Esophagus (tissue), 2 donors: Measurements from ENCODE around the gene WWOX. TPM values are rescaled to one million over a fixed set of nuclear protein-coding genes. Genes with fewer than 3 reads are reported as not detected.

Experiments used
- H3K27ac ChIP-seq, 2 donors: one replicate each; pipeline ENCODE4 v1.5.1; 2013; ENCODE audit warnings: low read depth in 2 of 2, mild to moderate bottlenecking in 2 of 2, inconsistent platforms in 1 of 2, low read length in 1 of 2, moderate library complexity in 1 of 2
- H3K27me3 ChIP-seq, 2 donors: one replicate each; pipeline ENCODE4 v1.6.1; 2013; ENCODE audit warnings: low read length in 2 of 2, control low read depth in 1 of 2, mild to moderate bottlenecking in 1 of 2; ENCODE audit not compliant: insufficient read depth in 2 of 2, control insufficient read depth in 1 of 2
- H3K36me3 ChIP-seq, 2 donors: one replicate each; pipeline ENCODE4 v1.6.1; 2013; ENCODE audit warnings: low read length in 1 of 2; ENCODE audit not compliant: control insufficient read depth in 2 of 2, insufficient read depth in 2 of 2
- H3K4me1 ChIP-seq, 2 donors: one replicate each; pipeline ENCODE4 v1.6.1; 2013; ENCODE audit warnings: low read length in 1 of 2; ENCODE audit not compliant: control insufficient read depth in 2 of 2, insufficient read depth in 2 of 2
- H3K4me3 ChIP-seq, 2 donors: one replicate each; pipeline ENCODE4 v1.5.1; 2013; ENCODE audit warnings: low read length in 2 of 2, mild to moderate bottlenecking in 2 of 2, low read depth in 1 of 2, moderate library complexity in 1 of 2
- H3K9me3 ChIP-seq, 2 donors: one replicate each; pipeline ENCODE4 v1.6.1; 2013; ENCODE audit warnings: mild to moderate bottlenecking in 2 of 2, low read depth in 1 of 2, low read length in 1 of 2, moderate library complexity in 1 of 2; ENCODE audit not compliant: control insufficient read depth in 2 of 2, insufficient read depth in 1 of 2
- WGBS, 2 donors: extraction: QIAGEN DNeasy Blood & Tissue Kit; methylation state at CpG; one replicate each; pipeline ENCODE4 v1.1.7; 2013; 5-methylcytosine and 5-hydroxymethylcytosine counted together
- polyA plus RNA-seq, 2 donors: library from polyadenylated mRNA; stranded (reverse); fragments of 200-250 nt; gene quantifications; one replicate each; pipeline ENCODE4 v1.2.3, GENCODE V29; 2013
- donor health status: healthy with polysubstance abuse.
- donor health status: Bipolar disorder and iron deficiency.

WWOX gene
- polyA plus RNA-seq, 2 donors = 6.4 to 9.1 TPM

- no peaks in the 10 kb centered on the region for H3K36me3 ChIP-seq
- H3K4me3 ChIP-seq = no peak overlapping the region
- no peaks in the 10 kb centered on the region for H3K4me1 ChIP-seq
- WGBS, 2 donors = 67% methylated on average over 12 of the region's 12 CpGs
- no peak overlapping the region for H3K27ac ChIP-seq
- no peaks in the 10 kb centered on the region for H3K27me3 ChIP-seq
- H3K9me3 ChIP-seq = no peaks in the 10 kb centered on the region
Measured at GRCh38 chr16:78984887-78985464, 885.5 kb downstream of the WWOX start.

DNA sequence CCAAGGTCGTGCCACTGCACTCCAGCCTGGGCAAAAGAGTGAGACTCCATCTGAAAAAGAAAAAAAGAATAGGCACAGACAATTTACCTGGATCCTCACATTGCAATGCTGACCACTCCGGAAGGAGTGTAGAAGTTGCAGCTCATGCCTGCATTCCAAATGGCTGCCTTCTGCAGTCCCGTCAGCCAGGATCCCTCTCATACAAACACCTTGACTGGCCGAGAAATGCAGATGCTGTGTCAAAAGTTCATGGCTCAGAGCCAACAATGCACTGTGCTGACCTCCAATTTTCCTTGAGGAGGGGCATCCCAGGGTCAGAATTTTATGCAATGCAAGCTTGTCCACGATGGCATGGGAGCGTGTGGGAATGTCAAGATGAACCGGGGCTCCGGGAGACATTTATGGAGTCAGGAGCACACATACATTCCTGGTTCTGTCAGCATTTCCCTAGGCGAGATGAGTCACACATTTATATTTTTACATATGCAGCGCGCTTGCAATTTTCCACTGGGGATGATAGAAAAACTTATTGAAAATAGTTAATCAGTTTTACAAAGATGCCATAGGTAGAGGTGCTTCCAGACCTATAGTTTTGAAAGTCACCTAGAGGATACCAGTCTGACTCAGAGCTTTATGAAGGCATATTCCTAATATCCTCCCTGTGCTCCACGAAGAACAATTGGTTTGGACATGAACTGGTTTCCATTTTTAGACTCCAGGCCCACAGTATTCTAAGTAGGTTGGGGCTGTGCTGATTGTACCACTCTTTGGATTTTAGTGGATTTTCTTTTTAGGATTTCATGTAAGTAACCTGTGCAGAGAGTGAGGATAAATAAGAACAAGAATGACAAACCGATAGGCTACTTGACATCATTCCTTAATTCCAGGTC lies 886.5 kb downstream of the WWOX start:
- H3K4me1 ChIP-seq = no peaks in the 10 kb centered on the region
- WGBS, 2 donors = 58 to 72% methylated on average over 13 of the region's 13 CpGs
- no peaks in the 10 kb centered on the region for H3K27me3 ChIP-seq
- no peaks in the 10 kb centered on the region for H3K36me3 ChIP-seq
- H3K4me3 ChIP-seq = no peak overlapping the region
- no peak overlapping the region for H3K27ac ChIP-seq
- H3K9me3 ChIP-seq = no peaks in the 10 kb centered on the region

- no peaks in the 10 kb centered on the region for H3K27me3 ChIP-seq
- H3K27ac ChIP-seq = peak overlapping the region in 1 of 2 donors; percentile 39
- H3K4me1 ChIP-seq = no peaks in the 10 kb centered on the region
- H3K36me3 ChIP-seq = no peaks in the 10 kb centered on the region
- no peaks in the 10 kb centered on the region for H3K9me3 ChIP-seq
- no peak overlapping the region for H3K4me3 ChIP-seq
- 47 to 72% methylated on average over 8 of the region's 8 CpGs for WGBS, 2 donors
Measured at GRCh38 chr16:78987666-78988065, 888.2 kb downstream of the WWOX start.

DNA sequence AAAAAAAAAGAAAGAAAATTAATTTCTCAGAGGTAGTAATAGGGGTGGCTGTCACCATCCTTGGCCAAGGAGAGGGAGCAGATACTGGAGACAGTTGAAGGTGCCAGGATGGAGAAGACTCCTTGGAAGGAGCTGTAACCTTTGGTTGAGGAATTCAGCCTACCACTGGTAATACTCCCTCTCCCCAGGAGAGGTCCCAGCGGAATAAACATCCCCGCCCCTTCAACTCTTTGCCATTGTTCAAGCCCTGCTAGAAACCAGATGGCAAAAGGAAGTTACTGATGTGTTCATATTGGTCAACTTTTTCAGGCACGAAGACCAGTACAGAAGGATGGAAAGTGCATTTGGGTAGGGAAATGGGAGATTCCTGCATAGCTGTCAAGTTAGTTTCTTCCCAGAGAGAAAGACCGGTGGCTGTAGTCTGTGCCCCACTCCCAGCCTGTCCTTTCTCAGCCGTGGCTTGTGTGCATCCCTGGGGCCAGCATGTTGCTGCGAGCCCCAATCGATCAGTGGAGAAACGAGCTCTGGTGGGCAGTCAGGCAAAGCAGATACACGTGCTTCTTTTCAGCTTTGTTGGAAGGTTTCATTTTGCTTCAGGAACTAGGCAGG lies 889.0 kb downstream of the WWOX start:
- H3K27ac ChIP-seq = peak overlapping the region in 1 of 2 donors; percentile 26

DNA sequence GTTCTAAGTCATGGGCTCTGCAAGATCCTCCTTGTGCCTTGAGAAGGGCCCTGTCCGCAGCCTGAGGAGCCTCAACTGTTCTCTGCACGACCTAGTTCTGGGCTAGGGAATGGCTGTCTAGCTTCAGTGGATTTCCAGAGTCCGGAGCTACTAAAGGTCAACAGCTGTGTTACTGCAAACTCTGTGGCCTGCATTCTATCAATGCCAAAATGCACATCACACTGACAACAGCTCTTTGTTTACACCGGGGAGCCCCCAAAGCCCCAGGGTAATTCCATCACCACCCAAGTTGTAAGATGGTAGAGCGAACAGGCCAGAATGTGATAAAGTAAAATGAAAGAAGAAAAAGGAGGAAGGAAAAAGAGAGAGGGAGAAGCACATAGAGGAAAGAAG lies 890.9 kb downstream of the WWOX start:
- Histone ChIP-seq H3K4me3 (no peak overlapping the region), H3K4me1 (no peaks in the 10 kb centered on the region), H3K9me3 (no peaks in the 10 kb centered on the region), H3K36me3 (no peaks in the 10 kb centered on the region), H3K27ac (no peak overlapping the region), H3K27me3 (no peaks in the 10 kb centered on the region)
- 67 to 73% methylated on average over 5 of the region's 5 CpGs for WGBS, 2 donors

More for the DNA sequence above, 889.0 kb downstream of the WWOX start:
- Histone ChIP-seq H3K4me3 (no peak overlapping the region), H3K4me1 (no peaks in the 10 kb centered on the region), H3K9me3 (no peaks in the 10 kb centered on the region), H3K36me3 (no peaks in the 10 kb centered on the region), H3K27me3 (no peaks in the 10 kb centered on the region)
- 73 to 74% methylated on average over 9 of the region's 9 CpGs for whole genome bisulfite sequencing, 2 donors

DNA sequence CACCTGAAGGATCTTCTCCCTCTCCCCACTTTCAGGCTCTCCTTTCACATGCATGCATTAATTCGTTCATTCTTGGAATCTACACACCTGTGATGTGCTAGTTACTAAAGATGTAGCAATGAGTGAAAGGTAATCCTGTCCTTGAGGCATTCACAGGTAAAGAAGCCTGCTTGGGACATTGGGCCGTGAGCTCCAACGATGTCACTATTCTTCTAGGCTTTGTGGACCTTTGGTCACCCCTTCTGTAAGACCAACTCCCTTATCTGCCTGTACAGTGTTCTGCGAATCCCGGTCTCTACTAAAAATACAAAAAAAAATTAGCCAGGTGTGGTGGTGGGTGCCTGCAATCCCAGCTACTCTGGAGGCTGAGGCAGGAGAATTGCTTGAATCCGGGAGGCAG lies 892.5 kb downstream of the WWOX start:
- no peaks in the 10 kb centered on the region for H3K9me3 ChIP-seq
- 72 to 76% methylated on average over 6 of the region's 6 CpGs for WGBS, 2 donors
- H3K4me1 ChIP-seq = no peaks in the 10 kb centered on the region
- no peak overlapping the region for H3K4me3 ChIP-seq
- H3K36me3 ChIP-seq = no peaks in the 10 kb centered on the region
- no peaks in the 10 kb centered on the region for H3K27me3 ChIP-seq
- no peak overlapping the region for H3K27ac ChIP-seq

GRCh38 chr16:78993346-78993745 lies 893.9 kb downstream of the WWOX start:
- Histone ChIP-seq H3K27ac (no peak overlapping the region), H3K9me3 (no peaks in the 10 kb centered on the region), H3K36me3 (no peaks in the 10 kb centered on the region), H3K4me1 (no peaks in the 10 kb centered on the region), H3K4me3 (no peak overlapping the region), H3K27me3 (no peaks in the 10 kb centered on the region)
- WGBS, 2 donors = 56 to 57% methylated on average over 12 of the region's 12 CpGs

DNA sequence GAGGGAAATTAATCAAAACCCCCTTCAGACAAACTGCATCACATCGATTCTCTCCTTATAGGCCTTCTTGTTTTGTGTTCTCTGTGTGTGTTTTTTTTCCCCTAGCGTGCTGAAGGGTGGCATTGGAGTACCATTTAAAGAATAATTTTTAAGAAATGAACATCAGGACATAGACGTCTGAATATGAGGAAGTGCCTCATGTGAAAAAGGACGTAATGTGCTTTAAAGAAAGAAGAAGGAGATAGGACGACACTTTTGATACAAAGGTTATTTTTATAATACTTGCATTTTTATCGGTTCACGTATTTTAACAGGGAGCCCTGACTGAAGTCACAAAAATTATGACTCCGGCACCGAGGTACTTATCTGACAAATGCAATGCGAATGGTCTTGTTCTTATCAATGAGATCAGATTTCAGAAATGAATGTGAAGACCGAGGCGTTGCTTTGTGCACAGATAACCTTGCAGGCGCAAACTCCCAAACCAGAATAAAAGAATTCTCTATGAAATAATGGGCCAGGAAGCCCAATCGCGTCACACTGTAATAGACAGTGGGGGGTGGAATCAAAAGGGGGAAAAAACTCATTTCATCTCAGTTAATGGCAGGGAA lies 894.8 kb downstream of the WWOX start:
- Histone ChIP-seq H3K4me1 (no peaks in the 10 kb centered on the region), H3K4me3 (no peak overlapping the region), H3K9me3 (no peaks in the 10 kb centered on the region), H3K27me3 (no peaks in the 10 kb centered on the region), H3K36me3 (no peaks in the 10 kb centered on the region), H3K27ac (no peak overlapping the region)
- WGBS, 2 donors = 77 to 87% methylated on average over 15 of the region's 15 CpGs

- Histone ChIP-seq H3K9me3 (no peaks in the 10 kb centered on the region), H3K4me3 (no peak overlapping the region), H3K4me1 (no peaks in the 10 kb centered on the region), H3K27me3 (no peaks in the 10 kb centered on the region), H3K36me3 (no peaks in the 10 kb centered on the region), H3K27ac (no peak overlapping the region)
- 82 to 87% methylated on average over 3 of the region's 3 CpGs for WGBS, 2 donors
Measured at GRCh38 chr16:78995441-78995840, 896.0 kb downstream of the WWOX start.
